Sigmoid colon (tissue), 7 donors: ENCODE data around the gene MARK4. TPM values are rescaled to one million over a fixed set of nuclear protein-coding genes. Genes with fewer than 3 reads are reported as not detected.

Source experiments
- DNase-seq: peaks from one replicate; pipeline ENCODE4 v3.0.0-alpha.2; 2019
- H3K27ac ChIP-seq, 4 donors: fragments of 200-600 bp; sonication (generic); one replicate each; pipeline ENCODE4 v1.5.1; 2016 to 2019; ENCODE audit warnings: mild to moderate bottlenecking in 1 of 4
- H3K27me3 ChIP-seq, 3 donors: fragments of 200-600 bp; sonication (generic); one replicate each; pipeline ENCODE4 v1.5.1; 2019; ENCODE audit warnings: mild to moderate bottlenecking in 1 of 3
- H3K36me3 ChIP-seq, 4 donors: fragments of 200-600 bp; sonication (generic); one replicate each; pipeline ENCODE4 v1.5.1; 2016 to 2019
- H3K4me1 ChIP-seq, 4 donors: fragments of 200-600 bp; sonication (generic); one replicate each; pipeline ENCODE4 v1.5.1; 2017 to 2019
- H3K4me3 ChIP-seq, 4 donors: fragments of 200-600 bp; sonication (generic); one replicate each; pipeline ENCODE4 v1.5.1; 2017 to 2019; ENCODE audit warnings: mild to moderate bottlenecking in 2 of 4, moderate library complexity in 1 of 4
- H3K9me3 ChIP-seq, 4 donors: fragments of 200-600 bp in 3 of 4; sonication (generic) in 3 of 4; one replicate each; pipeline versions ENCODE4 v1.5.1 to v1.6.1; 2013 to 2019
- CTCF ChIP-seq, 4 experiments: fragments of 450-650 bp in 3 of 4; fragments of 200-600 bp in 1 of 4; IDR thresholded peaks; one replicate each; pipeline ENCODE4 v1.5.1; 2016 to 2019; ENCODE audit warnings: antibody characterized with exemption in 4 of 4, mild to moderate bottlenecking in 3 of 4, moderate library complexity in 2 of 4
- EP300 ChIP-seq, 4 donors: sonication (generic); formaldehyde crosslinking; IDR thresholded peaks; one replicate each; pipeline ENCODE4 v1.6.1; 2017; ENCODE audit warnings: antibody characterized with exemption in 4 of 4
- POLR2A ChIP-seq, 2 donors: fragments of 450-650 bp; IDR thresholded peaks; one replicate each; pipeline ENCODE4 v1.6.1; 2016; ENCODE audit warnings: antibody characterized with exemption in 2 of 2, mild to moderate bottlenecking in 2 of 2, moderate library complexity in 2 of 2
- POLR2AphosphoS5 ChIP-seq, 4 donors: sonication (generic); formaldehyde crosslinking; IDR thresholded peaks; one replicate each; pipeline ENCODE4 v1.6.1; 2017; ENCODE audit warnings: antibody characterized with exemption in 4 of 4
- WGBS, 2 donors: extraction: QIAGEN DNeasy Blood & Tissue Kit; methylation state at CpG; one replicate each; pipeline ENCODE4 v1.1.7; 2013; 5-methylcytosine and 5-hydroxymethylcytosine counted together
- intact Hi-C: fragments of 100-400 bp; cut with DNase I; formaldehyde crosslinking; loops from one replicate; pipeline ENCODE4 v1.15.1; 2023
- polyA plus RNA-seq, 3 donors: library from polyadenylated mRNA; stranded (reverse); fragments of 200-250 nt; gene quantifications; one replicate each; pipeline ENCODE4 v1.2.3, GENCODE V29; 2013
- total RNA-seq, 4 donors: library from RNA; depleted of rRNA; stranded (reverse); fragments of >200 nt; gene quantifications; one replicate each; pipeline ENCODE4 v1.1.0, GENCODE V29; 2016
- donor health status: healthy with polysubstance abuse.
- donor health status: Bipolar disorder and iron deficiency.
- donor health status: healthy.

The MARK4 gene
- total and polyA plus RNA-seq, 7 donors: 6.2 to 39.9 (median 12.7) TPM

GRCh38 chr19:45273521-45273855 is 22.4 kb downstream of the MARK4 start:
- Histone ChIP-seq H3K9me3 (no peaks in the 10 kb centered on the region), H3K36me3 (peaks cover 10 to 86% (median 22%) of the 10 kb centered on the region in 4 donors), H3K27me3 (no peaks in the 10 kb centered on the region), H3K27ac (no peak overlapping the region), H3K4me1 (no peaks in the 10 kb centered on the region), H3K4me3 (no peak overlapping the region)
- intact Hi-C loops: no loop called here
- WGBS, 2 donors: 94% methylated on average over 14 of the region's 14 CpGs
- TF ChIP-seq POLR2AphosphoS5 (IDR thresholded peaks at IDR 0.05): no peak
- TF ChIP-seq EP300 (IDR thresholded peaks at IDR 0.05): no peak
- TF ChIP-seq POLR2A (IDR thresholded peaks at IDR 0.05): no peak
- TF ChIP-seq CTCF (IDR thresholded peaks at IDR 0.05): no peak
- DNase-seq: no peak

GRCh38 chr19:45275370-45275971 is 24.4 kb downstream of the MARK4 start:
- Histone ChIP-seq H3K27me3 (no peaks in the 10 kb centered on the region), H3K4me1 (no peaks in the 10 kb centered on the region), H3K4me3 (no peak overlapping the region), H3K36me3 (peaks cover 10 to 87% (median 32%) of the 10 kb centered on the region in 4 donors), H3K9me3 (no peaks in the 10 kb centered on the region), H3K27ac (no peak overlapping the region)
- 82% methylated on average over 12 of the region's 12 CpGs for WGBS, 2 donors
- no peak for DNase-seq
- TF ChIP-seq POLR2A (IDR thresholded peaks at IDR 0.05): no peak
- no peak for TF ChIP-seq EP300 (IDR thresholded peaks at IDR 0.05)
- TF ChIP-seq POLR2AphosphoS5 (IDR thresholded peaks at IDR 0.05): no peak
- no peak for TF ChIP-seq CTCF (IDR thresholded peaks at IDR 0.05)
- intact Hi-C loops: no loop called here

GRCh38 chr19:45276284-45276687 is 25.2 kb downstream of the MARK4 start:
- TF ChIP-seq CTCF (IDR thresholded peaks at IDR 0.05) (no peak), EP300 (IDR thresholded peaks at IDR 0.05) (no peak), POLR2AphosphoS5 (IDR thresholded peaks at IDR 0.05) (no peak), POLR2A (IDR thresholded peaks at IDR 0.05) (no peak)
- H3K4me3 ChIP-seq: no peak overlapping the region
- peaks cover 10 to 87% (median 31%) of the 10 kb centered on the region in 4 donors for H3K36me3 ChIP-seq
- intact Hi-C loops: no loop called here
- no peak for DNase-seq
- no peaks in the 10 kb centered on the region for H3K4me1 ChIP-seq
- H3K27me3 ChIP-seq: no peaks in the 10 kb centered on the region
- 84 to 88% methylated on average over 7 of the region's 7 CpGs for WGBS, 2 donors
- H3K9me3 ChIP-seq: no peaks in the 10 kb centered on the region
- H3K27ac ChIP-seq: no peak overlapping the region

- intact Hi-C loops: no loop called here
- peaks cover 6 to 85% (median 25%) of the 10 kb centered on the region in 4 donors for H3K36me3 ChIP-seq
- H3K9me3 ChIP-seq: no peaks in the 10 kb centered on the region
- no peaks in the 10 kb centered on the region for H3K27me3 ChIP-seq
- no peaks in the 10 kb centered on the region for H3K4me1 ChIP-seq
- WGBS, 2 donors: 95 to 97% methylated on average over 10 of the region's 10 CpGs
- no peak for TF ChIP-seq CTCF (IDR thresholded peaks at IDR 0.05)
- no peak for DNase-seq
- H3K4me3 ChIP-seq: no peak overlapping the region
- no peak overlapping the region for H3K27ac ChIP-seq
These were observed 27.0 kb downstream of the MARK4 start for GRCh38 chr19:45278087-45278486.

- DNase-seq: no peak
- Histone ChIP-seq H3K4me3 (no peak overlapping the region), H3K4me1 (no peaks in the 10 kb centered on the region), H3K9me3 (no peaks in the 10 kb centered on the region), H3K36me3 (peaks cover 9 to 77% (median 19%) of the 10 kb centered on the region in 4 donors), H3K27ac (no peak overlapping the region), H3K27me3 (no peaks in the 10 kb centered on the region)
- no peak for TF ChIP-seq POLR2A (IDR thresholded peaks at IDR 0.05)
- no peak for TF ChIP-seq EP300 (IDR thresholded peaks at IDR 0.05)
- TF ChIP-seq POLR2AphosphoS5 (IDR thresholded peaks at IDR 0.05): no peak
- TF ChIP-seq CTCF (IDR thresholded peaks at IDR 0.05): no peak
- intact Hi-C loops: no loop called here
- WGBS, 2 donors: 91 to 97% methylated on average over 3 of the region's 3 CpGs
These were observed 28.6 kb downstream of the MARK4 start for GRCh38 chr19:45279587-45280192.
